Panc1 (cell line): ENCODE measurements around the gene TEDC2. TPM values are rescaled to one million over a fixed set of nuclear protein-coding genes. Genes with fewer than 3 reads are reported as not detected.
A peak's percentile ranks its signal among the peaks of the same experiment; 100 is the strongest.

Experiments
- ATAC-seq: fragments of 200-7000 bp; cut with Tn5 transposase; 2 replicates; pipeline ENCODE4 v1.9.1; 2020; ENCODE audit warnings: mild to moderate bottlenecking, moderate library complexity
- BruUV-seq: library from RNA; stranded (reverse); fragments of 400-500 nt; replicated peaks from 2 replicates; lab custom pipeline; 2021; lab: Mats Ljungman, UMichigan
- CTCF ChIA-PET: fragments of 300-600 bp; sonication (Branson Sonifier 250); formaldehyde crosslinking; loops from one replicate; lab custom pipeline; 2022; ENCODE audit warnings: antibody characterized with exemption; lab: Charles Lee
- POLR2A ChIA-PET: fragments of 300-600 bp; sonication (Branson Sonifier 250); formaldehyde crosslinking; loops from one replicate; lab custom pipeline; 2022; ENCODE audit warnings: antibody characterized with exemption; lab: Charles Lee
- DNase-seq: peaks from one replicate; pipeline ENCODE4 v3.0.0-alpha.2; 2010; ENCODE audit warnings: low read depth, low spot score
- H3K27ac ChIP-seq: 2 replicates; pipeline ENCODE4 v1.5.1; 2011; ENCODE audit warnings: mild to moderate bottlenecking, low read length, inconsistent platforms
- H3K27me3 ChIP-seq: fragments of 200-500 bp; sonication (Bioruptor generic); 2 replicates; pipeline ENCODE4 v1.6.0; 2014; ENCODE audit warnings: low read length, inconsistent platforms; ENCODE audit not compliant: control insufficient read depth, insufficient read depth
- H3K36me3 ChIP-seq: fragments of 200-500 bp; sonication (Bioruptor generic); 2 replicates; pipeline ENCODE4 v1.5.1; 2014; ENCODE audit warnings: inconsistent platforms, mild to moderate bottlenecking, low read length, moderate library complexity; ENCODE audit not compliant: control insufficient read depth, insufficient read depth
- H3K4me1 ChIP-seq: 2 replicates; pipeline ENCODE4 v1.5.1; 2011; ENCODE audit warnings: inconsistent platforms, mild to moderate bottlenecking, low read length, moderate library complexity; ENCODE audit not compliant: control insufficient read depth, insufficient read depth
- H3K4me3 ChIP-seq, 2 experiments: 2 replicates each; pipeline ENCODE4 v1.5.1; 2011 to 2012; ENCODE audit warnings: low read depth in 2 of 2, low read length in 2 of 2, mild to moderate bottlenecking in 2 of 2, inconsistent platforms in 1 of 2, moderate library complexity in 1 of 2
- H3K9me3 ChIP-seq: fragments of 200-500 bp; sonication (Bioruptor generic); 2 replicates; pipeline ENCODE4 v1.5.1; 2014; ENCODE audit warnings: low read depth, mild to moderate bottlenecking, inconsistent platforms, low read length, moderate library complexity; ENCODE audit not compliant: control insufficient read depth, insufficient read depth
- POLR2AphosphoS5 ChIP-seq: IDR thresholded peaks from 2 replicates; pipeline ENCODE4 v1.6.1; 2012; ENCODE audit warnings: mild to moderate bottlenecking, low read depth, low read length, moderate library complexity
- SIN3A ChIP-seq: IDR thresholded peaks from 2 replicates; pipeline ENCODE4 v1.6.1; 2012; ENCODE audit warnings: low read depth, mild to moderate bottlenecking, low read length, moderate library complexity, borderline replicate concordance; ENCODE audit not compliant: insufficient read depth
- TCF7L2 ChIP-seq: IDR thresholded peaks from 2 replicates; pipeline ENCODE4 v1.6.1; 2011; ENCODE audit warnings: mild to moderate bottlenecking, low read depth, low read length, inconsistent platforms
- in situ Hi-C: cut with HindIII; loops from 2 replicates; pipeline ENCODE4 v1.10.0; 2016; ENCODE audit warnings: low sequenced_read_pairs, low pct_unique_long_range_greater_than_20kb
- intact Hi-C: fragments of 100-400 bp; cut with micrococcal nuclease; formaldehyde crosslinking; loops from one replicate; pipeline ENCODE4 v1.10.0; 2022; ENCODE audit not compliant: unreplicated experiment
- total RNA-seq: library from RNA; stranded (reverse); gene quantifications from one replicate; pipeline ENCODE4 v1.2.1, GENCODE V29; 2021; ENCODE audit not compliant: unreplicated experiment
- TF ChIP-seq, protein P1 (sequence below): fragments of 450-650 bp; IDR thresholded peaks from 2 replicates; pipeline ENCODE4 v1.5.1; 2017; ENCODE audit warnings: mild to moderate bottlenecking
- TF ChIP-seq, protein P2 (sequence below), 2 experiments: IDR thresholded peaks; 2 replicates each; pipeline ENCODE4 v1.6.1; 2011 to 2012; ENCODE audit warnings: low read depth in 2 of 2, control low read depth in 1 of 2, low read length in 1 of 2, mild to moderate bottlenecking in 1 of 2, moderate library complexity in 1 of 2; ENCODE audit not compliant: insufficient read depth in 1 of 2

The TEDC2 gene
- total RNA-seq, 1 experiment from 2014 or later, result 25.0 TPM

GRCh38 chr16:2420035-2420434 lies 39.9 kb upstream of the TEDC2 start:
- ATAC-seq, result no peak
- Histone ChIP-seq H3K9me3 (no peaks in the 10 kb centered on the region), H3K27me3 (no peaks in the 10 kb centered on the region), H3K4me1 (peaks cover 4% of the 10 kb centered on the region; the same call in 1 of the 2 replicates), H3K27ac (no peak overlapping the region), H3K4me3 (no peak overlapping the region), H3K36me3 (no peaks in the 10 kb centered on the region)
- POLR2A ChIA-PET, result no interaction called here
- in situ Hi-C loops (no loop called here), intact Hi-C loops (loop anchor here (5.0 kb wide), 1 partner anchor 73 kb away; no protein-coding TSS in a partner anchor)
- CTCF ChIA-PET, result no interaction called here
- BruUV-seq, result no TSS peak
- TF ChIP-seq TCF7L2 (no peak), POLR2AphosphoS5 (no peak), SIN3A (no peak)
- TF ChIP-seq, protein P1, sequence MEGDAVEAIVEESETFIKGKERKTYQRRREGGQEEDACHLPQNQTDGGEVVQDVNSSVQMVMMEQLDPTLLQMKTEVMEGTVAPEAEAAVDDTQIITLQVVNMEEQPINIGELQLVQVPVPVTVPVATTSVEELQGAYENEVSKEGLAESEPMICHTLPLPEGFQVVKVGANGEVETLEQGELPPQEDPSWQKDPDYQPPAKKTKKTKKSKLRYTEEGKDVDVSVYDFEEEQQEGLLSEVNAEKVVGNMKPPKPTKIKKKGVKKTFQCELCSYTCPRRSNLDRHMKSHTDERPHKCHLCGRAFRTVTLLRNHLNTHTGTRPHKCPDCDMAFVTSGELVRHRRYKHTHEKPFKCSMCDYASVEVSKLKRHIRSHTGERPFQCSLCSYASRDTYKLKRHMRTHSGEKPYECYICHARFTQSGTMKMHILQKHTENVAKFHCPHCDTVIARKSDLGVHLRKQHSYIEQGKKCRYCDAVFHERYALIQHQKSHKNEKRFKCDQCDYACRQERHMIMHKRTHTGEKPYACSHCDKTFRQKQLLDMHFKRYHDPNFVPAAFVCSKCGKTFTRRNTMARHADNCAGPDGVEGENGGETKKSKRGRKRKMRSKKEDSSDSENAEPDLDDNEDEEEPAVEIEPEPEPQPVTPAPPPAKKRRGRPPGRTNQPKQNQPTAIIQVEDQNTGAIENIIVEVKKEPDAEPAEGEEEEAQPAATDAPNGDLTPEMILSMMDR, result no peak
- TF ChIP-seq, protein P2, sequence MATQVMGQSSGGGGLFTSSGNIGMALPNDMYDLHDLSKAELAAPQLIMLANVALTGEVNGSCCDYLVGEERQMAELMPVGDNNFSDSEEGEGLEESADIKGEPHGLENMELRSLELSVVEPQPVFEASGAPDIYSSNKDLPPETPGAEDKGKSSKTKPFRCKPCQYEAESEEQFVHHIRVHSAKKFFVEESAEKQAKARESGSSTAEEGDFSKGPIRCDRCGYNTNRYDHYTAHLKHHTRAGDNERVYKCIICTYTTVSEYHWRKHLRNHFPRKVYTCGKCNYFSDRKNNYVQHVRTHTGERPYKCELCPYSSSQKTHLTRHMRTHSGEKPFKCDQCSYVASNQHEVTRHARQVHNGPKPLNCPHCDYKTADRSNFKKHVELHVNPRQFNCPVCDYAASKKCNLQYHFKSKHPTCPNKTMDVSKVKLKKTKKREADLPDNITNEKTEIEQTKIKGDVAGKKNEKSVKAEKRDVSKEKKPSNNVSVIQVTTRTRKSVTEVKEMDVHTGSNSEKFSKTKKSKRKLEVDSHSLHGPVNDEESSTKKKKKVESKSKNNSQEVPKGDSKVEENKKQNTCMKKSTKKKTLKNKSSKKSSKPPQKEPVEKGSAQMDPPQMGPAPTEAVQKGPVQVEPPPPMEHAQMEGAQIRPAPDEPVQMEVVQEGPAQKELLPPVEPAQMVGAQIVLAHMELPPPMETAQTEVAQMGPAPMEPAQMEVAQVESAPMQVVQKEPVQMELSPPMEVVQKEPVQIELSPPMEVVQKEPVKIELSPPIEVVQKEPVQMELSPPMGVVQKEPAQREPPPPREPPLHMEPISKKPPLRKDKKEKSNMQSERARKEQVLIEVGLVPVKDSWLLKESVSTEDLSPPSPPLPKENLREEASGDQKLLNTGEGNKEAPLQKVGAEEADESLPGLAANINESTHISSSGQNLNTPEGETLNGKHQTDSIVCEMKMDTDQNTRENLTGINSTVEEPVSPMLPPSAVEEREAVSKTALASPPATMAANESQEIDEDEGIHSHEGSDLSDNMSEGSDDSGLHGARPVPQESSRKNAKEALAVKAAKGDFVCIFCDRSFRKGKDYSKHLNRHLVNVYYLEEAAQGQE (IDR thresholded peaks at IDR 0.05; ENCODE audit: insufficient read depth in 1 of 2, low read depth in 2 of 2, low read length in 1 of 2), result no peak
- DNase-seq, result no peak

- Histone ChIP-seq H3K36me3 (no peaks in the 10 kb centered on the region), H3K9me3 (no peaks in the 10 kb centered on the region), H3K4me3 (no peak overlapping the region), H3K27ac (no peak overlapping the region), H3K4me1 (no peaks in the 10 kb centered on the region), H3K27me3 (no peaks in the 10 kb centered on the region)
- in situ Hi-C loops, result no loop called here
- BruUV-seq, result no TSS peak
- peak; percentile 28 for ATAC-seq
- CTCF ChIA-PET, result no interaction called here
- intact Hi-C loops, result loop anchor here (5.0 kb wide), 1 partner anchor 75 kb away; no protein-coding TSS in a partner anchor
- DNase-seq, result no peak
- TF ChIP-seq, protein P2 (IDR thresholded peaks at IDR 0.05; ENCODE audit: insufficient read depth in 1 of 2, low read depth in 2 of 2, low read length in 1 of 2), result no peak
- POLR2A ChIA-PET, result no interaction called here
These were observed 37.6 kb upstream of the TEDC2 start for GRCh38 chr16:2422123-2422867.
